ENCODE measurements around the gene NTM.
"Not testable (repeated sequence)": the region's sequence is repeated elsewhere in the genome, so short reads cannot be mapped to it uniquely, and the experiment has no call there.

The NTM gene

GRCh38 chr11:131370090-131370751, at the start of gene NTM:
TSS of gene NTM (plus strand) at chr11:131370615.
- no peak for DNase-seq

GRCh38 chr11:131324921-131325570, 45.4 kb upstream of the NTM start:
- no peak for DNase-seq

- DNase-seq, result no peak
These were observed 43.6 kb upstream of the NTM start for GRCh38 chr11:131326829-131327228.

GRCh38 chr11:131327421-131327820, 43.0 kb upstream of the NTM start:
- no peak for DNase-seq

- DNase-seq, result no peak
These were observed 41.6 kb upstream of the NTM start for GRCh38 chr11:131328843-131329242.

GRCh38 chr11:131331010-131331409, 39.4 kb upstream of the NTM start:
- DNase-seq, result no peak

GRCh38 chr11:131331546-131331945, 38.9 kb upstream of the NTM start:
- DNase-seq, result no peak

- no peak for DNase-seq
These were observed 35.8 kb upstream of the NTM start for GRCh38 chr11:131334601-131335000.

GRCh38 chr11:131341900-131342299, 28.5 kb upstream of the NTM start:
- DNase-seq, result not testable (repeated sequence)

- DNase-seq, result not testable (repeated sequence)
These were observed 28.0 kb upstream of the NTM start for GRCh38 chr11:131342442-131342841.

- no peak for DNase-seq
These were observed 25.0 kb upstream of the NTM start for GRCh38 chr11:131345406-131345805.

- no peak for DNase-seq
These were observed 20.9 kb upstream of the NTM start for GRCh38 chr11:131349368-131350086.

- no peak for DNase-seq
These were observed 19.5 kb upstream of the NTM start for GRCh38 chr11:131350872-131351271.

- DNase-seq, result no peak
These were observed 18.6 kb upstream of the NTM start for GRCh38 chr11:131351848-131352247.

GRCh38 chr11:131353766-131354165, 16.6 kb upstream of the NTM start:
- no peak for DNase-seq

- no peak for DNase-seq
These were observed 16.1 kb upstream of the NTM start for GRCh38 chr11:131354251-131354701.

GRCh38 chr11:131356206-131356605, 14.2 kb upstream of the NTM start:
- no peak for DNase-seq

- no peak for DNase-seq
These were observed 5.0 kb upstream of the NTM start for GRCh38 chr11:131365329-131365930.

GRCh38 chr11:131370901-131371790, 731 bp downstream of the NTM start:
- no peak for DNase-seq

GRCh38 chr11:131371791-131372104, 1.3 kb downstream of the NTM start:
- no peak for DNase-seq

- no peak for DNase-seq
These were observed 2.0 kb downstream of the NTM start for GRCh38 chr11:131372234-131372962.

Measured in stimulated activated CD4-positive, alpha-beta T cell treated with anti-CD3 and anti-CD28 coated beads, Interleukin-4, amount 100 ng/mL, for 4 hours (primary cell).